IMR-90 (cell line): ENCODE results near the gene AGBL2. TPM values are rescaled to one million over a fixed set of nuclear protein-coding genes. Genes with fewer than 3 reads are reported as not detected.
A peak's percentile ranks its signal among the peaks of the same experiment; 100 is the strongest.

Experiments used
- ATAC-seq: fragments of 200-7000 bp; cut with Tn5 transposase; 2 replicates; pipeline ENCODE4 v1.9.1; 2020; ENCODE audit warnings: low read depth, mild to moderate bottlenecking, moderate library complexity
- BruUV-seq: library from RNA; stranded (reverse); fragments of 400-500 nt; replicated peaks from 2 replicates; lab custom pipeline; 2021; lab: Mats Ljungman, UMichigan
- CTCF ChIA-PET: fragments of 300-600 bp; formaldehyde crosslinking; extraction: SDS; loops from one replicate; lab custom pipeline; 2021; ENCODE audit warnings: antibody characterized with exemption; lab: Yijun Ruan, JAX
- POLR2A ChIA-PET: fragments of 300-600 bp; sonication (Branson Sonifier 250); formaldehyde crosslinking; loops from one replicate; lab custom pipeline; 2022; ENCODE audit warnings: antibody characterized with exemption; ENCODE audit not compliant: unreplicated experiment; lab: Charles Lee
- DNase-seq: peaks from one replicate; pipeline ENCODE4 v3.0.0; 2013
- H2AFZ ChIP-seq: replicated peaks from 2 replicates; pipeline ENCODE3; 2013; ENCODE audit warnings: low read length, mild to moderate bottlenecking; ENCODE audit not compliant: poor library complexity
- H2AK5ac ChIP-seq: 2 replicates; pipeline ENCODE4 v1.6.1; 2013; ENCODE audit warnings: low read depth, low read length, inconsistent platforms
- H2AK9ac ChIP-seq: replicated peaks from 2 replicates; pipeline ENCODE3; 2013; ENCODE audit warnings: mild to moderate bottlenecking, low read depth, low read length, moderate library complexity; ENCODE audit not compliant: poor library complexity
- H2BK120ac ChIP-seq: 2 replicates; pipeline ENCODE4 v1.6.1; 2013; ENCODE audit warnings: low read depth, low read length, inconsistent platforms
- H2BK15ac ChIP-seq: 3 replicates; pipeline ENCODE4 v1.6.1; 2013; ENCODE audit warnings: low read depth, low read length, inconsistent platforms
- H2BK20ac ChIP-seq: 2 replicates; pipeline ENCODE4 v1.6.1; 2013; ENCODE audit warnings: low read depth, mild to moderate bottlenecking, inconsistent platforms, low read length, moderate library complexity
- H2BK5ac ChIP-seq: 2 replicates; pipeline ENCODE4 v1.6.1; 2013; ENCODE audit warnings: mild to moderate bottlenecking, low read depth, low read length, inconsistent platforms; ENCODE audit not compliant: poor library complexity, severe bottlenecking
- H3K14ac ChIP-seq: replicated peaks from 2 replicates; pipeline ENCODE4 v1.6.1; 2013; ENCODE audit warnings: low read depth, low read length, inconsistent platforms
- H3K18ac ChIP-seq: 2 replicates; pipeline ENCODE4 v1.6.1; 2013; ENCODE audit warnings: low read depth, low read length, control low read depth
- H3K23ac ChIP-seq: 2 replicates; pipeline ENCODE4 v1.6.1; 2013; ENCODE audit warnings: low read depth, low read length, inconsistent platforms
- H3K27ac ChIP-seq: 2 replicates; pipeline ENCODE4 v1.5.1; 2013; ENCODE audit warnings: mild to moderate bottlenecking, control low read depth, low read length; ENCODE audit not compliant: insufficient read depth
- H3K27me3 ChIP-seq: 2 replicates; pipeline ENCODE4 v1.6.1; 2013; ENCODE audit warnings: low read length; ENCODE audit not compliant: control insufficient read depth, insufficient read depth
- H3K36me3 ChIP-seq: 2 replicates; pipeline ENCODE4 v1.6.1; 2013; ENCODE audit warnings: low read length, mixed read lengths; ENCODE audit not compliant: control insufficient read depth, insufficient read depth
- H3K4ac ChIP-seq: 2 replicates; pipeline ENCODE4 v1.6.1; 2013; ENCODE audit warnings: low read depth, low read length, inconsistent platforms
- H3K4me1 ChIP-seq: 2 replicates; pipeline ENCODE4 v1.6.1; 2013; ENCODE audit warnings: low read length, mixed read lengths; ENCODE audit not compliant: control insufficient read depth, insufficient read depth
- H3K4me2 ChIP-seq: 2 replicates; pipeline ENCODE4 v1.6.1; 2013; ENCODE audit warnings: low read depth, mild to moderate bottlenecking, control low read depth, low read length, moderate library complexity
- H3K4me3 ChIP-seq: 2 replicates; pipeline ENCODE4 v1.5.1; 2013; ENCODE audit warnings: low read depth, mild to moderate bottlenecking, control low read depth, low read length, moderate library complexity; ENCODE audit not compliant: insufficient read depth
- H3K56ac ChIP-seq: 2 replicates; pipeline ENCODE4 v1.6.1; 2013; ENCODE audit warnings: low read length, inconsistent platforms; ENCODE audit not compliant: insufficient read depth; ENCODE audit errors: extremely low read depth
- H3K79me1 ChIP-seq, 2 experiments: 2 replicates each; pipeline ENCODE4 v1.6.1; 2013; ENCODE audit warnings: low read length in 2 of 2, inconsistent platforms in 1 of 2, low read depth in 1 of 2
- H3K9ac ChIP-seq: 2 replicates; pipeline ENCODE4 v1.6.1; 2013; ENCODE audit warnings: low read depth, low read length, control low read depth
- H3K9me1 ChIP-seq: 2 replicates; pipeline ENCODE4 v1.6.1; 2013; ENCODE audit warnings: low read length, inconsistent platforms; ENCODE audit not compliant: insufficient read depth
- H3K9me3 ChIP-seq: 2 replicates; pipeline ENCODE4 v1.6.1; 2013; ENCODE audit warnings: low read length; ENCODE audit not compliant: control insufficient read depth, insufficient read depth
- H4K20me1 ChIP-seq: 2 replicates; pipeline ENCODE4 v1.6.1; 2013; ENCODE audit warnings: low read length, inconsistent platforms; ENCODE audit not compliant: insufficient read depth
- H4K5ac ChIP-seq: 2 replicates; pipeline ENCODE4 v1.6.1; 2013; ENCODE audit warnings: mild to moderate bottlenecking, low read depth, low read length, control low read depth
- H4K8ac ChIP-seq, 2 experiments: 2 replicates each; pipeline ENCODE4 v1.6.1; 2013; ENCODE audit warnings: low read depth in 2 of 2, low read length in 2 of 2, control low read depth in 1 of 2, inconsistent platforms in 1 of 2
- H4K91ac ChIP-seq: 2 replicates; pipeline ENCODE4 v1.6.1; 2013; ENCODE audit warnings: low read depth, low read length, inconsistent platforms; ENCODE audit not compliant: insufficient read depth
- BHLHE40 ChIP-seq: fragments of 150-350 bp; IDR thresholded peaks from 2 replicates; pipeline ENCODE4 v1.6.1; 2016; ENCODE audit warnings: mild to moderate bottlenecking, low read depth, low read length
- CEBPB ChIP-seq: IDR thresholded peaks from 2 replicates; pipeline ENCODE4 v1.6.1; 2012; ENCODE audit warnings: low read depth, low read length, improper control_type of control experiment
- CHD1 ChIP-seq: IDR thresholded peaks from 2 replicates; pipeline ENCODE4 v1.6.1; 2012; ENCODE audit warnings: low read depth, low read length, improper control_type of control experiment
- CTCF ChIP-seq: conservative IDR thresholded peaks from 2 replicates; pipeline ENCODE4 v1.5.1; 2012; ENCODE audit warnings: mild to moderate bottlenecking, low read depth, low read length, improper control_type of control experiment
- ELK1 ChIP-seq: fragments of 150-350 bp; IDR thresholded peaks from 2 replicates; pipeline ENCODE4 v1.6.1; 2016; ENCODE audit warnings: low read depth, mild to moderate bottlenecking, low read length, moderate library complexity, borderline replicate concordance
- FOS ChIP-seq: fragments of 150-350 bp; IDR thresholded peaks from 2 replicates; pipeline ENCODE4 v1.6.1; 2016; ENCODE audit warnings: low read depth, low read length
- MAFK ChIP-seq: IDR thresholded peaks from 2 replicates; pipeline ENCODE4 v1.6.1; 2012; ENCODE audit warnings: low read depth, low read length, improper control_type of control experiment
- MAZ ChIP-seq: IDR thresholded peaks from 2 replicates; pipeline ENCODE4 v1.6.1; 2012; ENCODE audit warnings: low read depth, mild to moderate bottlenecking, low read length, improper control_type of control experiment, moderate library complexity, borderline replicate concordance
- MXI1 ChIP-seq: IDR thresholded peaks from 2 replicates; pipeline ENCODE4 v1.6.1; 2012; ENCODE audit warnings: low read depth, mild to moderate bottlenecking, low read length, moderate library complexity, borderline replicate concordance
- NFE2L2 ChIP-seq: fragments of 150-350 bp; IDR thresholded peaks from 2 replicates; pipeline ENCODE4 v1.6.1; 2016; ENCODE audit warnings: low read depth, mild to moderate bottlenecking, low read length
- POLR2A ChIP-seq: IDR thresholded peaks from 2 replicates; pipeline ENCODE4 v1.6.1; 2012; ENCODE audit warnings: mild to moderate bottlenecking, low read depth, low read length
- RAD21 ChIP-seq: IDR thresholded peaks from 2 replicates; pipeline ENCODE4 v1.6.1; 2012; ENCODE audit warnings: low read length, improper control_type of control experiment
- RCOR1 ChIP-seq: IDR thresholded peaks from 2 replicates; pipeline ENCODE4 v1.6.1; 2012; ENCODE audit warnings: mild to moderate bottlenecking, low read length, improper control_type of control experiment; ENCODE audit not compliant: insufficient replicate concordance
- RFX5 ChIP-seq: IDR thresholded peaks from 2 replicates; pipeline ENCODE4 v1.8.0; 2012; ENCODE audit warnings: low read depth, mild to moderate bottlenecking, low read length, moderate library complexity
- SMC3 ChIP-seq: fragments of 150-350 bp; IDR thresholded peaks from 2 replicates; pipeline ENCODE4 v1.6.1; 2016; ENCODE audit warnings: low read depth, mild to moderate bottlenecking, antibody characterized with exemption, low read length, moderate library complexity
- USF2 ChIP-seq: fragments of 150-350 bp; IDR thresholded peaks from 2 replicates; pipeline ENCODE4 v1.6.1; 2017; ENCODE audit warnings: mild to moderate bottlenecking, antibody characterized with exemption, low read length, low read depth
- WGBS, 2 experiments: methylation state at CpG; one replicate each; pipeline versions ENCODE4 v1.1.5 to v1.1.7; 2013; ENCODE audit warnings: missing lambda C conversion rate in 2 of 2; ENCODE audit not compliant: insufficient read length in 1 of 2; ENCODE audit errors: extremely low coverage in 2 of 2; 5-methylcytosine and 5-hydroxymethylcytosine counted together
- dilution Hi-C: fragments of 300-500 bp; cut with HindIII; formaldehyde crosslinking; loops from one replicate; pipeline ENCODE4 v1.14.3; 2018; ENCODE audit warnings: low sequenced_read_pairs; ENCODE audit not compliant: unreplicated experiment
- in situ Hi-C: fragments of 300-500 bp; cut with MboI; formaldehyde crosslinking; loops from 3 replicates; pipeline ENCODE4 v1.14.3; 2019; ENCODE audit warnings: low sequenced_read_pairs, inconsistent platforms, mixed read lengths
- intact Hi-C: fragments of 100-400 bp; cut with micrococcal nuclease; formaldehyde crosslinking; loops from 2 replicates; pipeline ENCODE4 v1.10.0; 2022
- polyA plus RNA-seq, 3 experiments: library from polyadenylated mRNA; depleted of rRNA; stranded (reverse); fragments of >200 nt; gene quantifications; 2 replicates each; pipeline ENCODE4 v1.2.3, GENCODE V29; 2012; ENCODE audit warnings: low replicate concordance in 1 of 3
- total RNA-seq: library from RNA; depleted of rRNA; stranded (reverse); fragments of >200 nt; gene quantifications from 2 replicates; pipeline ENCODE4 v1.2.3, GENCODE V29; 2012

The AGBL2 gene
- total and polyA plus RNA-seq, 2 of the 4 experiments (the other 2 are of a cell fraction): 0.36 to 1.2 TPM

GRCh38 chr11:47705721-47706120, 9.4 kb downstream of the AGBL2 start:
- no peak overlapping the region for H3K9ac ChIP-seq
- no peak overlapping the region for H3K14ac ChIP-seq
- peak overlapping the region; percentile 49; the same call in 1 of the 2 replicates for H3K23ac ChIP-seq
- no peak overlapping the region for H2BK5ac ChIP-seq
- H3K9me1 ChIP-seq: no peaks in the 10 kb centered on the region
- WGBS, 2 experiments: no CpG with 5 or more reads among the region's 1 CpG
- no peak overlapping the region for H3K27ac ChIP-seq
- H3K79me1 ChIP-seq: no peaks in the 10 kb centered on the region
- no peak overlapping the region for H2BK15ac ChIP-seq
- H2BK120ac ChIP-seq: no peak overlapping the region
- no peak overlapping the region for H2BK20ac ChIP-seq
- H3K4ac ChIP-seq: no peak overlapping the region
- H3K4me3 ChIP-seq: no peak overlapping the region
- H3K36me3 ChIP-seq: no peaks in the 10 kb centered on the region
- TF ChIP-seq CHD1 (no peak), SMC3 (no peak), RFX5 (no peak), MXI1 (no peak), CEBPB (no peak), NFE2L2 (no peak), USF2 (no peak), RAD21 (no peak), MAFK (no peak), POLR2A (no peak), MAZ (no peak), ELK1 (no peak), FOS (no peak), CTCF (no peak), BHLHE40 (no peak), RCOR1 (no peak)
- DNase-seq: no peak
- H2AK9ac ChIP-seq: no peak overlapping the region
- no peak overlapping the region for H2AK5ac ChIP-seq
- no peak overlapping the region for H3K4me2 ChIP-seq
- H3K9me3 ChIP-seq: no peaks in the 10 kb centered on the region
- intact Hi-C loops (no loop called here), dilution Hi-C loops (no loop called here), in situ Hi-C loops (no loop called here)
- H4K8ac ChIP-seq: no peak overlapping the region
- H4K91ac ChIP-seq: no peak overlapping the region
- no peaks in the 10 kb centered on the region for H4K20me1 ChIP-seq
- POLR2A ChIA-PET: no interaction called here
- no peak overlapping the region for H4K5ac ChIP-seq
- CTCF ChIA-PET: interaction anchor here (0.5 kb wide), 1 partner anchor 32 kb away, joined by 3 read pairs; no protein-coding TSS in a partner anchor
- no peak overlapping the region for H3K56ac ChIP-seq
- no peaks in the 10 kb centered on the region for H3K27me3 ChIP-seq
- ATAC-seq: no peak
- no peaks in the 10 kb centered on the region for H3K4me1 ChIP-seq
- peak overlapping the region; percentile 21 for H2AFZ ChIP-seq
- no TSS peak for BruUV-seq
- no peak overlapping the region for H3K18ac ChIP-seq
